ENCODE measurements around the gene KIF9.

DNA sequence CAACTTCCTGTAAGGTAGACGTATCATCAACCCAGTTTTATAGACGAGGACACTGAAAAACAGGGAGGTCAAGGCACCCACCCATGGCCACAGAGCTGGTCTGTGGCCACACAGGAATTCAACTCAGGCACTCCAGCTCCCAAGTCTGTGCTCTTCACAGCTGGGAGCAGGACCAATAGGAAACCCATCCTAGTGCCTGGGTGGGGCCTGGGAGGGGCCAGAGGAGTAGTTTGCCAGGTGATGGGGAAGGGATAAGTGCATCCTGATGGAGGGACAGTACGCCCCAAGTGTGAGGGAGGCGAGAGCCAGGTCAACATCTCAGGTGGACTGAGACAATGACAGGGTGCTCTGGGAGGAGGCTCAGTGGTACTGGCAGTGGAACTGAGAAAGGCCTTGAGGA is 22.0 kb downstream of the KIF9 start:
- TF ChIP-seq EZH2 (IDR thresholded peaks at IDR 0.05) (no peak), POLR2A (IDR thresholded peaks at IDR 0.05; ENCODE audit: borderline replicate concordance, extremely low read depth, insufficient read depth, insufficient read length) (no peak), ZFX (IDR thresholded peaks at IDR 0.05) (no peak), ELF1 (IDR thresholded peaks at IDR 0.05; ENCODE audit: borderline replicate concordance, low read depth) (no peak), POLR2AphosphoS5 (IDR thresholded peaks at IDR 0.05; ENCODE audit: low read depth, low read length) (no peak), JUND (IDR thresholded peaks at IDR 0.05) (no peak), CEBPB (IDR thresholded peaks at IDR 0.05; ENCODE audit: low read depth) (no peak), SIN3A (IDR thresholded peaks at IDR 0.05; ENCODE audit: low read depth) (no peak), EZH2phosphoT487 (IDR thresholded peaks at IDR 0.05; ENCODE audit: borderline replicate concordance) (no peak)
- TF ChIP-seq, protein P1, sequence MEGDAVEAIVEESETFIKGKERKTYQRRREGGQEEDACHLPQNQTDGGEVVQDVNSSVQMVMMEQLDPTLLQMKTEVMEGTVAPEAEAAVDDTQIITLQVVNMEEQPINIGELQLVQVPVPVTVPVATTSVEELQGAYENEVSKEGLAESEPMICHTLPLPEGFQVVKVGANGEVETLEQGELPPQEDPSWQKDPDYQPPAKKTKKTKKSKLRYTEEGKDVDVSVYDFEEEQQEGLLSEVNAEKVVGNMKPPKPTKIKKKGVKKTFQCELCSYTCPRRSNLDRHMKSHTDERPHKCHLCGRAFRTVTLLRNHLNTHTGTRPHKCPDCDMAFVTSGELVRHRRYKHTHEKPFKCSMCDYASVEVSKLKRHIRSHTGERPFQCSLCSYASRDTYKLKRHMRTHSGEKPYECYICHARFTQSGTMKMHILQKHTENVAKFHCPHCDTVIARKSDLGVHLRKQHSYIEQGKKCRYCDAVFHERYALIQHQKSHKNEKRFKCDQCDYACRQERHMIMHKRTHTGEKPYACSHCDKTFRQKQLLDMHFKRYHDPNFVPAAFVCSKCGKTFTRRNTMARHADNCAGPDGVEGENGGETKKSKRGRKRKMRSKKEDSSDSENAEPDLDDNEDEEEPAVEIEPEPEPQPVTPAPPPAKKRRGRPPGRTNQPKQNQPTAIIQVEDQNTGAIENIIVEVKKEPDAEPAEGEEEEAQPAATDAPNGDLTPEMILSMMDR (IDR thresholded peaks at IDR 0.05 in 2 of 3, conservative IDR thresholded peaks at IDR 0.05 in 1 of 3; ENCODE audit: borderline replicate concordance in 1 of 3, insufficient read depth in 1 of 3, low read depth in 2 of 3, low read length in 2 of 3): no peak
- TF ChIP-seq, protein P2, sequence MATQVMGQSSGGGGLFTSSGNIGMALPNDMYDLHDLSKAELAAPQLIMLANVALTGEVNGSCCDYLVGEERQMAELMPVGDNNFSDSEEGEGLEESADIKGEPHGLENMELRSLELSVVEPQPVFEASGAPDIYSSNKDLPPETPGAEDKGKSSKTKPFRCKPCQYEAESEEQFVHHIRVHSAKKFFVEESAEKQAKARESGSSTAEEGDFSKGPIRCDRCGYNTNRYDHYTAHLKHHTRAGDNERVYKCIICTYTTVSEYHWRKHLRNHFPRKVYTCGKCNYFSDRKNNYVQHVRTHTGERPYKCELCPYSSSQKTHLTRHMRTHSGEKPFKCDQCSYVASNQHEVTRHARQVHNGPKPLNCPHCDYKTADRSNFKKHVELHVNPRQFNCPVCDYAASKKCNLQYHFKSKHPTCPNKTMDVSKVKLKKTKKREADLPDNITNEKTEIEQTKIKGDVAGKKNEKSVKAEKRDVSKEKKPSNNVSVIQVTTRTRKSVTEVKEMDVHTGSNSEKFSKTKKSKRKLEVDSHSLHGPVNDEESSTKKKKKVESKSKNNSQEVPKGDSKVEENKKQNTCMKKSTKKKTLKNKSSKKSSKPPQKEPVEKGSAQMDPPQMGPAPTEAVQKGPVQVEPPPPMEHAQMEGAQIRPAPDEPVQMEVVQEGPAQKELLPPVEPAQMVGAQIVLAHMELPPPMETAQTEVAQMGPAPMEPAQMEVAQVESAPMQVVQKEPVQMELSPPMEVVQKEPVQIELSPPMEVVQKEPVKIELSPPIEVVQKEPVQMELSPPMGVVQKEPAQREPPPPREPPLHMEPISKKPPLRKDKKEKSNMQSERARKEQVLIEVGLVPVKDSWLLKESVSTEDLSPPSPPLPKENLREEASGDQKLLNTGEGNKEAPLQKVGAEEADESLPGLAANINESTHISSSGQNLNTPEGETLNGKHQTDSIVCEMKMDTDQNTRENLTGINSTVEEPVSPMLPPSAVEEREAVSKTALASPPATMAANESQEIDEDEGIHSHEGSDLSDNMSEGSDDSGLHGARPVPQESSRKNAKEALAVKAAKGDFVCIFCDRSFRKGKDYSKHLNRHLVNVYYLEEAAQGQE (IDR thresholded peaks at IDR 0.05; ENCODE audit: low read depth): no peak
- TF ChIP-seq, protein P3, sequence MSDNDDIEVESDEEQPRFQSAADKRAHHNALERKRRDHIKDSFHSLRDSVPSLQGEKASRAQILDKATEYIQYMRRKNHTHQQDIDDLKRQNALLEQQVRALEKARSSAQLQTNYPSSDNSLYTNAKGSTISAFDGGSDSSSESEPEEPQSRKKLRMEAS (IDR thresholded peaks at IDR 0.05): no peak
